Naive thymus-derived CD4-positive, alpha-beta T cell (primary cell): ENCODE data around the gene EIF1. TPM values are rescaled to one million over a fixed set of nuclear protein-coding genes. Genes with fewer than 3 reads are reported as not detected.

Experiments
- ATAC-seq: fragments of 150-1000 bp; cut with Tn5 transposase; 2 replicates; pipeline ENCODE4 v1.10.0; 2021; ENCODE audit warnings: mild to moderate bottlenecking, moderate library complexity
- CTCF ChIA-PET: fragments of 350-600 bp; sonication (Branson Sonifier 250); formaldehyde crosslinking; loops from one replicate; lab custom pipeline; 2021; ENCODE audit warnings: antibody characterized with exemption; lab: Charles Lee
- POLR2A ChIA-PET: fragments of 350-600 bp; sonication (Branson Sonifier 250); formaldehyde crosslinking; loops from one replicate; lab custom pipeline; 2021; ENCODE audit warnings: antibody characterized with exemption, inconsistent platforms; lab: Charles Lee
- DNase-seq, 9 donors: peaks; one replicate each; pipeline versions ENCODE4 v3.0.0 to v3.0.0-alpha.2; 2020 to 2022; ENCODE audit warnings: mixed read lengths in 1 of 9
- H3K27ac ChIP-seq: one replicate; pipeline ENCODE4 v1.7.0; 2013; ENCODE audit warnings: mild to moderate bottlenecking, low read depth, low read length, moderate library complexity
- H3K27me3 ChIP-seq, 2 donors: one replicate each; pipeline ENCODE4 v1.7.0; 2013; ENCODE audit warnings: low read length in 2 of 2, mild to moderate bottlenecking in 2 of 2, moderate library complexity in 2 of 2; ENCODE audit not compliant: control insufficient read depth in 2 of 2, insufficient read depth in 2 of 2
- H3K36me3 ChIP-seq, 3 experiments: 1 replicate in 2 of 3; 2 replicates in 1 of 3; pipeline ENCODE4 v1.7.0; 2013; ENCODE audit warnings: low read length in 3 of 3, mild to moderate bottlenecking in 3 of 3, moderate library complexity in 1 of 3; ENCODE audit not compliant: insufficient read depth in 3 of 3, control insufficient read depth in 2 of 3
- H3K4me1 ChIP-seq, 2 donors: one replicate each; pipeline ENCODE4 v1.7.0; 2013; ENCODE audit warnings: low read length in 2 of 2, mild to moderate bottlenecking in 2 of 2, moderate library complexity in 1 of 2; ENCODE audit not compliant: control insufficient read depth in 2 of 2, insufficient read depth in 2 of 2
- H3K4me3 ChIP-seq: 2 replicates; pipeline ENCODE4 v1.7.0; 2013; ENCODE audit warnings: mild to moderate bottlenecking, low read length
- H3K9me3 ChIP-seq, 3 experiments: 1 replicate in 2 of 3; 2 replicates in 1 of 3; pipeline ENCODE4 v1.7.0; 2013; ENCODE audit warnings: low read length in 3 of 3; ENCODE audit not compliant: control insufficient read depth in 2 of 3
- H3K27ac Mint-ChIP-seq, 9 donors: one replicate each; pipeline ENCODE4 v1.8.0; 2020 to 2022; ENCODE audit warnings: mixed read lengths in 9 of 9, mild to moderate bottlenecking in 8 of 9, moderate library complexity in 5 of 9, inconsistent platforms in 2 of 9
- H3K27me3 Mint-ChIP-seq, 5 donors: one replicate each; pipeline ENCODE4 v1.8.0; 2021 to 2022; ENCODE audit warnings: mixed read lengths in 5 of 5, mild to moderate bottlenecking in 1 of 5
- H3K36me3 Mint-ChIP-seq, 5 donors: one replicate each; pipeline ENCODE4 v1.8.0; 2020 to 2022; ENCODE audit warnings: mixed read lengths in 5 of 5, mild to moderate bottlenecking in 3 of 5, inconsistent platforms in 1 of 5
- H3K4me1 Mint-ChIP-seq, 7 donors: one replicate each; pipeline ENCODE4 v1.8.0; 2020 to 2022; ENCODE audit warnings: mixed read lengths in 7 of 7, mild to moderate bottlenecking in 3 of 7, inconsistent platforms in 1 of 7
- H3K4me3 Mint-ChIP-seq, 10 donors: one replicate each; pipeline ENCODE4 v1.8.0; 2020 to 2022; ENCODE audit warnings: mild to moderate bottlenecking in 10 of 10, mixed read lengths in 10 of 10, moderate library complexity in 6 of 10, inconsistent platforms in 2 of 10
- H3K9me3 Mint-ChIP-seq, 11 donors: one replicate each; pipeline ENCODE4 v1.8.0; 2020 to 2022; ENCODE audit warnings: mixed read lengths in 11 of 11, mild to moderate bottlenecking in 4 of 11, inconsistent platforms in 1 of 11, moderate library complexity in 1 of 11
- intact Hi-C, 2 donors: fragments of 100-400 bp; cut with micrococcal nuclease; formaldehyde crosslinking; loops; one replicate each; pipeline ENCODE4 v1.15.1; 2023
- polyA plus RNA-seq, 2 donors: library from polyadenylated mRNA; unstranded; fragments of 300-500 nt; fragmentation: Illumina TruSeq; gene quantifications; one replicate each; pipeline ENCODE4 v1.2.3, GENCODE V29; 2021
- total RNA-seq, 6 experiments: library from RNA in 5 of 6; stranded (reverse) in 5 of 6; gene quantifications; 1 replicate in 5 of 6; 2 replicates in 1 of 6; pipeline ENCODE4 v1.2.3 and lab custom pipeline; 2021 to 2026

The EIF1 gene
- total and polyA plus RNA-seq, 7 experiments from 2014 or later = 710 to 2,222 (median 934) TPM

GRCh38 chr17:41660221-41660711, 28.4 kb upstream of the EIF1 start:
- DNase-seq (no peak), ATAC-seq (no peak)
- no peaks in the 10 kb centered on the region for H3K36me3 Mint-ChIP-seq
- H3K4me3 Mint-ChIP-seq = no peak overlapping the region
- intact Hi-C loops = loop anchor here in 1 of 2 donors (10.0 kb wide), 1 partner anchor 1015 kb away; the partner anchor contains the start of gene SMARCE1
- no peaks in the 10 kb centered on the region for H3K27me3 ChIP-seq
- no peak overlapping the region for H3K27ac ChIP-seq
- H3K4me1 Mint-ChIP-seq = peaks cover 0 to 11% (median 7%) of the 10 kb centered on the region in 7 donors
- no peaks in the 10 kb centered on the region for H3K36me3 ChIP-seq
- H3K4me1 ChIP-seq = no peaks in the 10 kb centered on the region
- no peak overlapping the region for H3K4me3 ChIP-seq
- no peaks in the 10 kb centered on the region for H3K9me3 ChIP-seq
- no peak overlapping the region for H3K27ac Mint-ChIP-seq
- H3K27me3 Mint-ChIP-seq = peaks cover 0 to 8% (median 0%) of the 10 kb centered on the region in 5 donors
- ChIA-PET POLR2A (interaction anchor here (1.0 kb wide), 1 partner anchor 755 kb away, joined by 3 read pairs; no protein-coding TSS in a partner anchor), CTCF (interaction anchor here (0.6 to 2.5 kb wide), 7 partner anchors 12 to 794 kb away, joined by 3 to 21 read pairs (median 3); no protein-coding TSS in a partner anchor)
- no peaks in the 10 kb centered on the region for H3K9me3 Mint-ChIP-seq

- Histone ChIP-seq H3K27me3 (no peaks in the 10 kb centered on the region), H3K27ac (no peak overlapping the region), H3K9me3 (no peaks in the 10 kb centered on the region), H3K4me1 (peaks cover 4 to 7% of the 10 kb centered on the region in 2 donors), H3K36me3 (no peaks in the 10 kb centered on the region), H3K4me3 (no peak overlapping the region)
- Mint-ChIP-seq H3K4me1 (peaks cover 17 to 38% (median 21%) of the 10 kb centered on the region in 7 donors), H3K36me3 (no peaks in the 10 kb centered on the region), H3K27ac (peak overlapping the region in 1 of 9 donors; percentile 54), H3K4me3 (peak overlapping the region in 4 of 10 donors; percentile 23 to 53 (median 39)), H3K27me3 (peaks cover 0 to 13% (median 0%) of the 10 kb centered on the region in 5 donors), H3K9me3 (peaks cover 0 to 1% (median 0%) of the 10 kb centered on the region in 11 donors)
- ChIA-PET POLR2A (interaction anchor here (0.6 to 9.2 kb wide), 7 partner anchors 15 to 1172 kb away, joined by 3 to 155 read pairs (median 6); partner anchors contain the start of gene EIF1), CTCF (interaction anchor here (0.7 to 8.4 kb wide), 26 partner anchors 10 to 982 kb away, joined by 3 to 125 read pairs (median 6); partner anchors contain the start of genes EIF1, KRT10 and KRTAP16-1)
- intact Hi-C loops = loop anchor here in 1 of 2 donors (10.0 kb wide), 1 partner anchor 1019 kb away; the partner anchor contains the start of gene SMARCE1
- DNase-seq (no peak), ATAC-seq (no peak)
Observed at GRCh38 chr17:41663451-41664171, 25.1 kb upstream of the EIF1 start.

GRCh38 chr17:41664172-41664457, 24.6 kb upstream of the EIF1 start:
- peaks cover 17 to 43% (median 21%) of the 10 kb centered on the region in 7 donors for H3K4me1 Mint-ChIP-seq
- no peak overlapping the region for H3K4me3 Mint-ChIP-seq
- ChIA-PET POLR2A (interaction anchor here (0.9 to 9.2 kb wide), 4 partner anchors 15 to 811 kb away, joined by 3 to 155 read pairs (median 22); partner anchors contain the start of gene EIF1), CTCF (interaction anchor here (0.7 to 8.4 kb wide), 10 partner anchors 15 to 861 kb away, joined by 3 to 125 read pairs (median 19); partner anchors contain the start of gene EIF1)
- Histone ChIP-seq H3K36me3 (no peaks in the 10 kb centered on the region), H3K4me3 (no peak overlapping the region), H3K4me1 (peaks cover 4 to 7% of the 10 kb centered on the region in 2 donors), H3K9me3 (no peaks in the 10 kb centered on the region), H3K27me3 (no peaks in the 10 kb centered on the region), H3K27ac (no peak overlapping the region)
- intact Hi-C loops = loop anchor here in 1 of 2 donors (10.0 kb wide), 1 partner anchor 1019 kb away; the partner anchor contains the start of gene SMARCE1
- H3K36me3 Mint-ChIP-seq = no peaks in the 10 kb centered on the region
- DNase-seq = no peak
- peaks cover 0 to 1% (median 0%) of the 10 kb centered on the region in 11 donors for H3K9me3 Mint-ChIP-seq
- H3K27me3 Mint-ChIP-seq = peaks cover 0 to 13% (median 0%) of the 10 kb centered on the region in 5 donors
- no peak overlapping the region for H3K27ac Mint-ChIP-seq
- ATAC-seq = no peak

- H3K36me3 ChIP-seq = no peaks in the 10 kb centered on the region
- Mint-ChIP-seq H3K27me3 (peaks cover 0 to 13% (median 0%) of the 10 kb centered on the region in 5 donors), H3K9me3 (peaks cover 0 to 1% (median 0%) of the 10 kb centered on the region in 11 donors), H3K36me3 (peaks cover 0 to 6% (median 0%) of the 10 kb centered on the region in 5 donors), H3K4me3 (peak overlapping the region; percentile 85 to 95 (median 92)), H3K27ac (peak overlapping the region; percentile 88 to 100 (median 93)), H3K4me1 (peaks cover 17 to 50% (median 21%) of the 10 kb centered on the region in 7 donors)
- intact Hi-C loops = loop anchor here (5.0 to 10.0 kb wide), 3 partner anchors 543 to 1020 kb away; partner anchors contain the start of genes KRTAP4-12 (in 1 of the 2) and SMARCE1 (in 1 of the 2)
- no peaks in the 10 kb centered on the region for H3K9me3 ChIP-seq
- H3K4me3 ChIP-seq = peak overlapping the region; percentile 87
- peak overlapping the region; percentile 97 for H3K27ac ChIP-seq
- DNase-seq (no peak), ATAC-seq (no peak)
- no peaks in the 10 kb centered on the region for H3K27me3 ChIP-seq
- POLR2A ChIA-PET = interaction anchor here (0.6 to 9.2 kb wide), 12 partner anchors 12 to 1302 kb away, joined by 3 to 155 read pairs (median 8); partner anchors contain the start of genes EIF1 and KRTAP16-1
- H3K4me1 ChIP-seq = peaks cover 4 to 7% of the 10 kb centered on the region in 2 donors
- CTCF ChIA-PET = interaction anchor here (0.5 to 8.4 kb wide), 21 partner anchors 14 to 1117 kb away, joined by 3 to 125 read pairs (median 6); partner anchors contain the start of genes EIF1 and KRTAP16-1
Observed at GRCh38 chr17:41664587-41665565, 23.8 kb upstream of the EIF1 start.

GRCh38 chr17:41665566-41666236, 23.0 kb upstream of the EIF1 start:
- CTCF ChIA-PET = interaction anchor here (0.5 to 8.4 kb wide), 21 partner anchors 13 to 1118 kb away, joined by 3 to 125 read pairs (median 4); partner anchors contain the start of genes EIF1 and KRTAP16-1
- Histone ChIP-seq H3K4me3 (peak overlapping the region; percentile 87), H3K4me1 (peaks cover 4 to 7% of the 10 kb centered on the region in 2 donors), H3K9me3 (no peaks in the 10 kb centered on the region), H3K27ac (peak overlapping the region; percentile 97), H3K36me3 (no peaks in the 10 kb centered on the region), H3K27me3 (no peaks in the 10 kb centered on the region)
- ATAC-seq = peak; percentile 87
- peaks cover 0 to 13% (median 0%) of the 10 kb centered on the region in 5 donors for H3K27me3 Mint-ChIP-seq
- peaks cover 17 to 54% (median 21%) of the 10 kb centered on the region in 7 donors for H3K4me1 Mint-ChIP-seq
- peaks cover 0 to 1% (median 0%) of the 10 kb centered on the region in 11 donors for H3K9me3 Mint-ChIP-seq
- DNase-seq = peak; percentile 81 to 96 (median 90)
- intact Hi-C loops = loop anchor here (1.0 to 10.0 kb wide), 16 partner anchors 14 to 1307 kb away; partner anchors contain the start of genes EIF1 (in 2 of the 2), KRTAP4-12 (in 1 of the 2) and SMARCE1 (in 1 of the 2)
- H3K36me3 Mint-ChIP-seq = peaks cover 0 to 6% (median 0%) of the 10 kb centered on the region in 5 donors
- H3K27ac Mint-ChIP-seq = peak overlapping the region; percentile 88 to 100 (median 96)
- POLR2A ChIA-PET = interaction anchor here (0.6 to 9.2 kb wide), 11 partner anchors 9 to 847 kb away, joined by 3 to 155 read pairs (median 8); partner anchors contain the start of genes EIF1 and KRTAP16-1
- H3K4me3 Mint-ChIP-seq = peak overlapping the region; percentile 85 to 95 (median 92)
